ENCODE results near the gene POLR1H.

The POLR1H gene

DNA sequence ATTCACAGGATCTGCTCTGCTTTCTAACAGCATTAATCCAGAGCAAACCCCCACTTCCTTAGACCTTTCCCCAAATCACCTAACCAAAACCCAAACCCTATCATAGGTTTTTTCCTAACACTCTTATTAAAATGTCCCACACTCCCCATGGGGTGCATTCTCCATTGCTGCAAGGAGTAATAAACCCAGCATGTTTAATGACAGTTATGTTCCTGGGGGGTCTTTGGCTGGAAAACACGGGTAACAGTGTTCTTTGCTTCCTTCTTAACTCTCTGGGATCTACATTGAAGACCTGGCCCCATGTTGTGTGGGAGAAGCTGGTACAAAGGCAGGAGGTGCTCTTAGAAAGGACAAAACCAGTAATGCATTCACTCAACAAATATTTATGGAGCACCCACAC is 35.8 kb downstream of the POLR1H start:
- no peak for TF ChIP-seq POLR2A (IDR thresholded peaks at IDR 0.05; ENCODE audit: low read depth, low read length)
- DNase-seq (ENCODE audit: insufficient read length, low spot score) (no peak), FAIRE-seq (no peak)

DNA sequence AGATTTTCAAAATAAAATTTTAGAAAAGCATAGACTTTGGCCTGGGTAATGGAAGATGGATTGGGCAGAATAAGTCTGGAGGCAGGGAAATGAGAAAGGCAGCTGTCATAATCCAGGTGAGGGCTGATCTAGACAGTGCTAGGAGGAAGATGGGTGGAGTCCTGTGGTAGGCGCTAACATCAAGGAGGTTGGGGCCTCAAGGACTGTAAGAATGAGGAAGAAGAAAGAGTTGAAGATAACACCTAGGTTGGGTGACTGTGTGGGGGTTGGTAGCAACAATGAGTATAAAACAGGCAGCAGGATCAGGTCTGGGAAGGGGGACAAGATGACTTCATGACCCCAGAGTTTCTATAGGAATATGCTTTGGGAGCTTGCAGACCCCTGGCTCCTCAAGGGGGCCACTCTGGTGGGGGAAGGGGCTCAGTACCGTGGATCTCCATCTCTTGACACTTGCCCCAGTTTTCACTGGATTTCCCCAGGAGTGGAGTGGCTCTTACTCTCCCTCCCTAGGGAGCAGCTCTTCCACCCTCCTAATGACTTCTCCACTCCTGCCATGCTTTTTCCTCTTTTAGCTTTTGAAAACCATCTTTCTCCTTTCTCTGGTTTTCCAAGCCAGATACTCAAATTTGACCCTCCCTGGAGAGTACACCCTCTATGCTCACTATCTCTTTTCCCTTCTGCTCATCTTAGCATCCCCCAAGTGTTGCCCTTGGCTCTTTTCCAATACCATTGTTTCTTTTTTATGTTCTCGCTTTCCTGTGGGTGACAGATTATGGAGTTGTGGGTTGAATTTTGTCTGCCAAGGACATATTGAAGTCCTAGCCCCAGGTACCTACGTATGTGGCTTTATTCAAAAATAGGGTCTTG is 37.1 kb downstream of the POLR1H start:
- DNase-seq (ENCODE audit: insufficient read length, low spot score) (no peak), FAIRE-seq (no peak)
- TF ChIP-seq POLR2A (IDR thresholded peaks at IDR 0.05; ENCODE audit: low read depth, low read length): no peak

DNA sequence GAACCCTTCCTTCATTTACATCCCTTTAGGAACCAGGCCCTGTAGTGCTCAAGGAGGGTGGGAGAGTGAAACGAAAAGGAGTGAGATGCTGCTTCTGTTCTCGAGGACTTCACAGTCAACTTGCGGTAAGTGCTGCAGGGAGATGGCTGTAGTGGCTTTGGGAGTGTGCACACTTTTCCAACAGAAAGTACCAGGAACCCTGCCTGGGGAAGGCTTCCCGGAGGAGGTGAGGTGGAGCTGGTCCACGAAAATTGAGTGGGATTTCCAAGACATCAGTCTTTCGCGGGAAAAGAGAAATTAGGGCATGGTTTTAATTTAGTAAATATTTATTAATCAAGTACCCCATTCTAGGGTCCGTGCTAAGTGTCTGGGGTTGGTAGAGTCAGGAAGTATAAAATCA is 39.1 kb downstream of the POLR1H start:
- FAIRE-seq (no peak), DNase-seq (ENCODE audit: insufficient read length, low spot score) (no peak)
- TF ChIP-seq POLR2A (IDR thresholded peaks at IDR 0.05; ENCODE audit: low read depth, low read length): no peak

DNA sequence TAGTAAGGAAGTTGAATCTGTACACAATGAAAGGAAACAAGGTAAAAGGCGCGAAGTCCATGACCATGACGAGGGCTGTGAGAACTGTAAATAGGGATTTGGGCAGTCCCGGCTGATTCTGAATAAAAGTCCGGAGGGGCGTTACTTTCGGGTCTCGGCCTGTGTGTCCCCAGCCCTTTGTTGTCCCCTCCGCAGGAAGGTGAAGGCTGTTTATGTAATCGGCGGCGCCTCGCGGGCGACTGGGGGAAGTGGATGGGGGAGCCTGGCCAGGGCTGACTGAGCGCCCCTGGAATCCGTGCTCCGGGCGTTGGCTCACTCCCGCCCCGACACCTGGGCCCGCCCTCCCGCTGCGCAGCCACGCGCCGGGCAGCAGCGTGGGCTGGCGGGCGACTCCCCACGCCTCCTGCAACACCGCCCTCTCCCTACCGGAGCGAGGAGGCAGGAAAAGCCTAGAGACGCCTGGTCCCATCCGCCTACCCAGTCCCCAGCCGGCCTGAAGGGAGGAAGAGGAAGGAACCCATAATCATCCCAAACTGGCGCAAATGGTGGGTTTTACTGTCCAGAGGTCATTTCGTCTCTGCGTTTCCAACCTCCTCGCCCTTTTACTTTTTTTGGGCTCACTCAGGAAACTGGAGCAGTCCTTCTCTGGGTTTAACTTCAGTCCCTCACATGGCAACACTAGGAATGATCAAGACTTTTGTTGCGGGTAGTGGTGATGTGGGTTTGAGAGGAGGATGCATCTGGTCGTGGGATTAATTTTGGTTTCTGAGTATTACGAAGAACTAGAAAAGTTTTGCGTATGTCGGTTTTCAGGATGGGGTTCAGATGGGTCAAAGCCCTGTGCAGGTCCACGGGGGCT is 39.7 kb downstream of the POLR1H start:
- no peak for TF ChIP-seq POLR2A (IDR thresholded peaks at IDR 0.05; ENCODE audit: low read depth, low read length)
- FAIRE-seq (no peak), DNase-seq (ENCODE audit: insufficient read length, low spot score) (no peak)

DNA sequence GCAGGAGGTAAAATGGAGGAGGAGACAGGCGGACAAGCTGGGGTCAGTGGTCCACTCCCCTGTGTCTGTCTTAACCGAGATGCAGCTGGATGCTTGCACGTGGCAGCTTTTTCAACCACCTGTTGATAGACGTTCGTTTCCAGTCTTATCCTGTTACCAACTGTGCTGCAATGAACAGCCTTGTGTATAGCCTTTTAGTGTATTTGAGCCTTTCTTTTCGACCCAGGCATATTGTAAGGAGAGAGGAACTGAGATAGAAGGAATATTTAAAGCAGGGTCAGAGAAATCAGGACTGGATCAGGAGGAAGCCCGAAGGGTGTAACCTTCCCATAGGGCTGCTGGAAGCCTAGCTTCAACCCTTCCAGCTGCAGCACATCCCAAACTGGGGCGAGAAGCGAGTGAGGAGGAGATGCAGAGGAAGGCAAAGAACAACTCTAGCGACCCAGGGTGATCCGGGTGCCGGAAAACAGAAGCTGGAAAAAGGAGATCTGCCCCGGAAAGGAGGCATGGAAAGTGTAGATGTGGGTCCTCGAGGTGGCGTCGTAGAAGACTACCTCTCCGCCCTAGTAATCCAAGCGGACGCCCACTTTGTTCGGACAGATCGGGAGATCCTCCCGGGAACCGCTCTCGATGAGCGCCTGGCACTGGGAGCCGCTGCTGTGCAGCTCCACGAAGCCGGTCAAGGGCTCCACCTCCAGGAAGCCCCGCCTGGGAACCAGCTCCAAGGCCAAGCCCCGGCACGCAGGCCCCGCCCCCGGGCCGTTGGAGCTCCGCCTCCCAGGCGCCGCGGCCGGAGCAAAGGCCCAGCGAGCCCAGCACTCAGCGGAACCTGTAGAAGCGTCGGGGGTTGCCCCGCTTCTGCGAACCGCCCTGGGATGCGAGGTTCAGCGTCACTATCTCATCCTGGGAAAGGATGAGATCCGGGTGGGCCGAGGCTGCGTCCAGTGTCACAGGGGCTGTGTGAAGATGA is 40.7 kb downstream of the POLR1H start:
- DNase-seq (ENCODE audit: insufficient read length, low spot score) (peak; percentile 87), FAIRE-seq (no peak)
- peak; percentile 61 for TF ChIP-seq POLR2A (IDR thresholded peaks at IDR 0.05; ENCODE audit: low read depth, low read length)

DNA sequence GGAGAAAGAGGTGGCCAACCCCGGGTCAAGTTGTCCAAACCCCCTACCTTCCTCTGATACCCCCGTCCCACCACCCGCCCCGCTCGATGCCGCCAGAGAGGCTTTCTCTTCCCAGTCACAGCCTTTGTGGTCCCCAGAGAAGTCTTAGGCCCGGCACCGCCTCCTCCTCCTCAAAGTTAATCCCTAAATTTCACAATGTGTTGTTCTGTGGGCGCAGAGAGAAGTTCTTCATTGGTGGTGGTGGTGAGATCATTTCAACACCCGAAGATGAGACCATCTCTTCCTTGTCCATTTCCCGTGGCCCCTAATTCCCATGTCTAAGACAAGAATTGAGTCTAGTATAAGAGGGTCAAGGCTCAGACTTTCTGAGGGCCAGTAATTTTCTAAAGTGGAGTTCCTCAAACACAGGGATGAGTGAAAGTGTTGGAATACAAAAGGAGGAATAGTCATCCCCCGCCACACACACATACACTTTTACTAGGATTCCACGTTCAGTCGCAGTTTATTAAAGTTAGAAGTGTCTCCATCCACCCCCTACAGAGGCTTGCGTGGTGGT is 41.4 kb downstream of the POLR1H start:
- FAIRE-seq (no peak), DNase-seq (ENCODE audit: insufficient read length, low spot score) (no peak)
- TF ChIP-seq POLR2A (IDR thresholded peaks at IDR 0.05; ENCODE audit: low read depth, low read length): no peak

DNA sequence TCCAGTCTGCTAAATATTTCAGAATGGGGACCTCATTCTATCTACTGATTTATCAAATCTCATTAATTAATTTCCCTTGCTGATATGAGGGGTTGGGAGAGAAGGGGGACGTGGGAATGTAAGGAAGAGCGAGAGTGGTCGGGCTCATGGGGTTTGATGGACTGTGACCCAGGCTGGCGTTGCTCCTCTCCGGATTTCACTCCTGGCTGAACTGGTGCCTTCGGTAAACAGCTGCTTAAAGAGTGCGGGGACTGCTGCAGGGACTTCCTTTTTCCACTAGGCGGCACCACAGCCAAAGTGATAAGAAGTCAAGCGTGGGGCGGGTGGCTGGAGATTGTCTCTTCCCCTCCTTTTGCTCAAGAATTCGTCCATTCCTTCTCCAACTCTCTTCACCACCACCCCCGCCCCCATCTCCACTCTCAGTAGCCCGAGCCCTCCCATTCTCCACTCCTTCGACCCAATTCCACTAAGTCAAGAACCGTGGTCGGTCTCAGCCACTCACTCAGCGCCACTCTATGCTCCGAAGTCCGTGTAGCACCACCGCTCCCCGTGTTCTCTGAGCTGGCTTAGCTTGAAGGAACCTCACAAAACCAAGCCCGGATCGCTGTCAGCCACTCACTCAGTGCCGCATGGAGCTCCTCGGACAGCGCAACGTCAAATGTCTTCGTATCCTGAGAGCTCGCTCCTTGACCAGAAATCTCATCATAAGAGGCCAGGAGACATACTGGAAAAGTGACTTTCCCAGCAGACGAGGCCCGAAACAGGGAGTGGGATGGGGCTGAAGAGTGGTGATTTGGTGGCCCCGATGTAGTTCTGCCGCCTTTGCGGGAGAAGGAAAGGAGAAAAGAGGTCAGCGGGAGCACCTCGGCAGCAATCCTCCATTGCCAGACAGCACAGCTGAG is 42.2 kb downstream of the POLR1H start:
- DNase-seq (ENCODE audit: insufficient read length, low spot score) (peak; percentile 64), FAIRE-seq (peak; percentile 48)
- TF ChIP-seq POLR2A (IDR thresholded peaks at IDR 0.05; ENCODE audit: low read depth, low read length): no peak

DNA sequence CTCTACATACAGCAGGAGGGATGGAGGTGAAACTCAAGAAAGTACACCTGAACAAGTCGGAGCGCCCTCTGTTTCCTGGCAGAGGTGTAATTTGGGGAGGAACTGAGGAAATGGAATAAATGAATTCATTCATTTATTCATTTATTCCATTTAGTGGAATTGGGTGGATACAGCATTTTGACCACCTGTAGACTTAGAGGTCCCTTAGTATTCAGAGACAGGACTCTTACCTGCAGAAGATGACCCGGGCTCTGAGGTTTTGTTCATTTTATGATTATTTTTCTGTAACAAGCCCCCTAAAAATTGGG is 42.8 kb downstream of the POLR1H start:
- TF ChIP-seq POLR2A (IDR thresholded peaks at IDR 0.05; ENCODE audit: low read depth, low read length): no peak
- FAIRE-seq (no peak), DNase-seq (ENCODE audit: insufficient read length, low spot score) (no peak)

DNA sequence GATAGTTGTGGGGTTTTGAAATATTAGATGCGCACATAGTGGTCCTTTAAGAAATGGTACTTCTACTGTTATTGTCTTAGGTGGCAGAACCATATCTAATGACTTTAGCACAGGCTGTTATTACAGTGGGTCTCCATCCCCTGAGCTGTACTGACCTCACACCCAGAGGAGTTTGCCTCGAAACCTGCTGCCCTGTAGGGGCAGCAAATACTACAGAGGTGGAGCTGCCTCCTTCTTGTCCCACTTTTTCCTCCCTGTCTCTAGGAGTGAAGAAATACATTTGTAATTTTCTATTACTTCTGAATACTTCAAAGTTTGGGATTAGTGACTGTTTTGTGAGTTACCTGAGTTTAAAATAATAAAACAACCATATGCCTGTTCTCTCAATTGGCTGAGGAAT is 43.6 kb downstream of the POLR1H start:
- TF ChIP-seq POLR2A (IDR thresholded peaks at IDR 0.05; ENCODE audit: low read depth, low read length): no peak
- DNase-seq (ENCODE audit: insufficient read length, low spot score) (no peak), FAIRE-seq (no peak)

DNA sequence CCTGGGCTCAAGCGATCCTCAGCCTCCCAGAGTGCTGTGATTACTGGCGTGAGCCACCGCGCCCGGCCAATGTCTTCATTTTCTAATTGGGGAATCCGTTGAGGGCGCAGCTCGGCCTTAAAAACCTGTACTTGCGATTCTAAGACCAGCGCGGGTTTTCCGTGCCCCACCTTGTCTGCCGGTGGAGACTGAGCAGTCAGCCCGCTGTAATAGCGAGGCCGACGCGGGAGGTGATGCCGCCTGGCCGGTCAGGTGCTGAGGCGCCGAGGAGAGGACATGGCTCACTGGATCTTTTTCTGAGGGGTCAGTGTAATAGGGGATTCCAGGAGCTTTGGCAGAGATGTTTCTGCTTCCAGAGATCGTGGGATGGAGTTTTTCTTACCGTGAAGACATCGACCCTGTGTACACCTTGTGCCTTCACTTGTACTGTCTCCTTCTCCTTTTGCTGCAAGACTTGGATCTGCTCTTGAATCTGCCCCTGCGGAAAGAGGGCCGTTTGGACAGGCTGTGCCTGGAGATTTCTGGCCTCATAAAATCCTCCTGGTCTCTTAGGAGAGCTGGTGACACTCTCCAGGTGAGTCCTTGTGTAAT is 50.3 kb downstream of the POLR1H start:
- no peak for TF ChIP-seq POLR2A (IDR thresholded peaks at IDR 0.05; ENCODE audit: low read depth, low read length)
- DNase-seq (ENCODE audit: insufficient read length, low spot score) (no peak), FAIRE-seq (no peak)

DNA sequence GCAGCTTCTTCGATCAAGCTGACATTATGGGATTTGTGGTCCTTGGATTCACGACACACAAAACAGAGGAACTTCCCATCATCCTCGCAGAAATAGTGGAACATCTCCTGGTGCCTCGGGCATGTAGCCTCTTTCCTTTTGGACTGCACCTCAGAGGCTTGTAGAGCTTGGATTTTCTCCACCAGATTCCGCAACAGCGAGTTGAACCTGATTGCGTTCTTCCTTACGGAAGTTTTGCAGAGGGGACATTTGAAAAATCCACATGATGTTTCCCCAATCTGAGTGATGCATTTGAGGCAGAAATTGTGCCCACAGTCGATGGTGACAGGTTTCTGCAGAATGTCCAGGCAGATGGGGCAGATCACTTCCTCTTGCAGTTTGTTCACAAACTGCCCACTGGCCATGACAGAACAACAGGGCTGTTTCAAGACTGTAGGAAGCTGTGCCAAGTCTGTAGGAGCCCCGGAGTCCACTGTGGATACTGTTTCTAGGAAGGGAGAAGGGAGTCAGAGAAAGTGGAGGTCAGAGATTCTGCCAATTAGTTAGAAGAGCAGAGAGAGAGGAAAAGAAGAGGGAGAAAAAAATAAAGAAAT is 51.4 kb downstream of the POLR1H start:
- TF ChIP-seq POLR2A (IDR thresholded peaks at IDR 0.05; ENCODE audit: low read depth, low read length): no peak
- no peak for DNase-seq (ENCODE audit: insufficient read length, low spot score)
- FAIRE-seq: no peak
